ENCODE data around the gene KMT2B.

The KMT2B gene

GRCh38 chr19:35781650-35782049, 63.8 kb downstream of the KMT2B start (continued):
- peak; percentile 70 for TF ChIP-seq GLIS2 (tag by site-specific recombination; IDR thresholded peaks at IDR 0.05)

GRCh38 chr19:35782589-35782988, 64.8 kb downstream of the KMT2B start:
- CTCF ChIA-PET: no interaction called here
- Histone ChIP-seq H3K4me1 (ENCODE audit: control insufficient read depth, insufficient read depth, low read length) (no peaks in the 10 kb centered on the region), H3K27ac (ENCODE audit: extremely low read depth, low read depth, low read length) (no peak overlapping the region), H3K36me3 (ENCODE audit: control insufficient read depth in 2 of 2, insufficient read depth in 1 of 2, low read length in 2 of 2) (peaks cover 43 to 47% of the 10 kb centered on the region in 2 experiments), H3K4me3 (ENCODE audit: low read depth, low read length) (no peak overlapping the region), H3K9me3 (ENCODE audit: control insufficient read depth, insufficient read depth, low read depth, low read length) (no peaks in the 10 kb centered on the region)
- TF ChIP-seq HIC1 (tag by site-specific recombination; IDR thresholded peaks at IDR 0.05) (peak; percentile 43; the same call in 1 of the 2 replicates), ZNF248 (tag by site-specific recombination; IDR thresholded peaks at IDR 0.05) (no peak)
- POLR2A ChIA-PET: interaction anchor here (1.1 kb wide), 1 partner anchor 21 kb away, joined by 3 read pairs; no protein-coding TSS in a partner anchor

DNA sequence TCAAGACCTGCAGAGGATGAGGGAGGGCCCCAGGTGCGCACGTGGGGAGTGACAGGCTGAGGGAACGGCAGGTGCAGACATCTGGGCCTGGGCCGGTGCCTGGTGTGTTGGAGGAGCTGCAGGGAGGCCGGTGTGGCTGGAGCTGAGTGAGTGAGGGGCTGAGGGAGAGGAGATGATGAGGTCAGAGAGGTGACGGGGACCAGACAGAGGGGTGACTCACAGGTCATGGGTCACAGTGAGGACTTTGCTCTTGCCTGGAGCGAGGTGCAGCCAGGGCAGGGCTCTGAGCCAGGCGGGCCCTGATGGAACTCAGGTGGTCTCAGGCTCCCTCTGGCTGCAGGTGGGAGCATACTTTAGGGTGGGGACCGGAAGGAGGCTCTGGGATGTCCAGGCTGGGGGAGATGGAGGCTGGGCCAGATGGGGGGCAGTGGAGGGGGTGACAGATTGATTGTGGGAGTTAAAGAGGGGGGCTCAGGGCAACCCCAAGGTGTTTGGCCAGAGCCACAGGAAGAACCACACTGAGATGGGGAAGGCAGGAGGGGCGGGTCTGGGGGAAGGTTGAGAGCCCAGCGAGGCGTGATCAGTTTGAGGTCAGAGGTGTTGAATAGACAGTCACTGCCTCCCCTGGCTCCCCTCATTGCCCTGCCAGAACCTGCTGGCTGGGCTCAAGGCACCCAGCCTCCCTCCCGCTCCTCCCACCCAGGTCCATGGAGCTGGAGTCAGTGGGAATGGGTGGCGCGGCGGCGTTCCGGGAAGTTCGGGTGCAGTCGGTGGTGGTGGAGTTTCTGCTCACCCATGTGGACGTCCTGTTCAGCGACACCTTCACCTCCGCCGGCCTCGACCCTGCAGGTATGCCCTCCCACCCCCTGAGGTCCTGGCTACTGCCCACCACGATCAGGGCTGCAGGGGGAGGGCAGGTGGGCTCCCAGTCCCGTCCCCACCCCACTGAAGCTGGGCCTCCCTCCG, 65.9 kb downstream of the KMT2B start:
- H3K27ac ChIP-seq (ENCODE audit: extremely low read depth, low read depth, low read length): no peak overlapping the region
- H3K9me3 ChIP-seq (ENCODE audit: control insufficient read depth, insufficient read depth, low read depth, low read length): no peaks in the 10 kb centered on the region
- H3K4me3 ChIP-seq (ENCODE audit: low read depth, low read length): no peak overlapping the region
- TF ChIP-seq SCRT2 (tag by site-specific recombination; IDR thresholded peaks at IDR 0.05) (no peak), SP2 (tag by site-specific recombination; IDR thresholded peaks at IDR 0.05) (0 out of 2 replicates have a peak, but pooled peaks have one; percentile 13), ZBTB10 (tag by site-specific recombination; IDR thresholded peaks at IDR 0.05) (peak; percentile 54; the same call in 1 of the 2 replicates), ZSCAN23 (tag by site-specific recombination; IDR thresholded peaks at IDR 0.05) (no peak), ZEB2 (tag by site-specific recombination; IDR thresholded peaks at IDR 0.05) (0 out of 2 replicates have a peak, but pooled peaks have one; percentile 17), ZNF777 (tag by site-specific recombination; IDR thresholded peaks at IDR 0.05; ENCODE audit: borderline replicate concordance) (no peak), HIC1 (tag by site-specific recombination; IDR thresholded peaks at IDR 0.05) (0 out of 2 replicates have a peak, but pooled peaks have one; percentile 10), GLIS2 (tag by site-specific recombination; IDR thresholded peaks at IDR 0.05) (peak; percentile 56; the same call in 1 of the 2 replicates), BCL11A (tag by site-specific recombination; IDR thresholded peaks at IDR 0.05; ENCODE audit: low read depth) (0 out of 2 replicates have a peak, but pooled peaks have one; percentile 16), ZBTB8A (tag by site-specific recombination; IDR thresholded peaks at IDR 0.05) (no peak), KLF10 (tag by site-specific recombination; IDR thresholded peaks at IDR 0.05) (no peak), ZNF341 (tag by site-specific recombination; IDR thresholded peaks at IDR 0.05; ENCODE audit: low read depth) (peak; percentile 69), BCL11B (tag by site-specific recombination; IDR thresholded peaks at IDR 0.05; ENCODE audit: low read depth) (peak; percentile 24; the same call in 1 of the 2 replicates)
- TF ChIP-seq, protein P1, sequence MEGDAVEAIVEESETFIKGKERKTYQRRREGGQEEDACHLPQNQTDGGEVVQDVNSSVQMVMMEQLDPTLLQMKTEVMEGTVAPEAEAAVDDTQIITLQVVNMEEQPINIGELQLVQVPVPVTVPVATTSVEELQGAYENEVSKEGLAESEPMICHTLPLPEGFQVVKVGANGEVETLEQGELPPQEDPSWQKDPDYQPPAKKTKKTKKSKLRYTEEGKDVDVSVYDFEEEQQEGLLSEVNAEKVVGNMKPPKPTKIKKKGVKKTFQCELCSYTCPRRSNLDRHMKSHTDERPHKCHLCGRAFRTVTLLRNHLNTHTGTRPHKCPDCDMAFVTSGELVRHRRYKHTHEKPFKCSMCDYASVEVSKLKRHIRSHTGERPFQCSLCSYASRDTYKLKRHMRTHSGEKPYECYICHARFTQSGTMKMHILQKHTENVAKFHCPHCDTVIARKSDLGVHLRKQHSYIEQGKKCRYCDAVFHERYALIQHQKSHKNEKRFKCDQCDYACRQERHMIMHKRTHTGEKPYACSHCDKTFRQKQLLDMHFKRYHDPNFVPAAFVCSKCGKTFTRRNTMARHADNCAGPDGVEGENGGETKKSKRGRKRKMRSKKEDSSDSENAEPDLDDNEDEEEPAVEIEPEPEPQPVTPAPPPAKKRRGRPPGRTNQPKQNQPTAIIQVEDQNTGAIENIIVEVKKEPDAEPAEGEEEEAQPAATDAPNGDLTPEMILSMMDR (tag by site-specific recombination; IDR thresholded peaks at IDR 0.05): 0 out of 2 replicates have a peak, but pooled peaks have one; percentile 15
- peaks cover 38 to 42% of the 10 kb centered on the region in 2 experiments for H3K36me3 ChIP-seq (ENCODE audit: control insufficient read depth in 2 of 2, insufficient read depth in 1 of 2, low read length in 2 of 2)
- CTCF ChIA-PET: no interaction called here
- POLR2A ChIA-PET: interaction anchor here (0.7 to 1.1 kb wide), 3 partner anchors 24 to 38 kb away, joined by 3 to 8 read pairs (median 5); partner anchors contain the start of genes LIN37, PSENEN and U2AF1L4
- no peaks in the 10 kb centered on the region for H3K4me1 ChIP-seq (ENCODE audit: control insufficient read depth, insufficient read depth, low read length)
